ENCODE data around the gene PICK1.

Gene PICK1

GRCh38 chr22:38023045-38023444 lies 34.2 kb upstream of the PICK1 start:
- no peaks in the 10 kb centered on the region for H3K27me3 ChIP-seq (ENCODE audit: control insufficient read depth, insufficient read depth, low read length)
- no peak overlapping the region for H3K4me3 ChIP-seq (ENCODE audit: low read depth, low read length)

GRCh38 chr22:38025514-38025913 lies 31.7 kb upstream of the PICK1 start:
- Histone ChIP-seq H3K4me1 (ENCODE audit: control insufficient read depth, insufficient read depth, low read length) (no peaks in the 10 kb centered on the region), H3K27me3 (ENCODE audit: control insufficient read depth, insufficient read depth, low read length) (no peaks in the 10 kb centered on the region), H3K9me3 (ENCODE audit: control insufficient read depth, insufficient read depth, low read length) (no peaks in the 10 kb centered on the region), H3K4me3 (ENCODE audit: low read depth, low read length) (no peak overlapping the region), H3K36me3 (ENCODE audit: control insufficient read depth, insufficient read depth, low read length) (no peaks in the 10 kb centered on the region), H3K9ac (ENCODE audit: low read depth, low read length) (no peak overlapping the region)

More at GRCh38 chr22:38023045-38023444, 34.2 kb upstream of the PICK1 start:
- no peak overlapping the region for H3K9ac ChIP-seq (ENCODE audit: low read depth, low read length)
- no peaks in the 10 kb centered on the region for H3K9me3 ChIP-seq (ENCODE audit: control insufficient read depth, insufficient read depth, low read length)
- H3K36me3 ChIP-seq (ENCODE audit: control insufficient read depth, insufficient read depth, low read length), result no peaks in the 10 kb centered on the region
- no peaks in the 10 kb centered on the region for H3K4me1 ChIP-seq (ENCODE audit: control insufficient read depth, insufficient read depth, low read length)

- no peaks in the 10 kb centered on the region for H3K36me3 ChIP-seq (ENCODE audit: control insufficient read depth, insufficient read depth, low read length)
- H3K9ac ChIP-seq (ENCODE audit: low read depth, low read length), result no peak overlapping the region
- no peaks in the 10 kb centered on the region for H3K9me3 ChIP-seq (ENCODE audit: control insufficient read depth, insufficient read depth, low read length)
- H3K4me3 ChIP-seq (ENCODE audit: low read depth, low read length), result no peak overlapping the region
- H3K27me3 ChIP-seq (ENCODE audit: control insufficient read depth, insufficient read depth, low read length), result no peaks in the 10 kb centered on the region
- H3K4me1 ChIP-seq (ENCODE audit: control insufficient read depth, insufficient read depth, low read length), result no peaks in the 10 kb centered on the region
Observed at GRCh38 chr22:38026130-38027111, 30.8 kb upstream of the PICK1 start.

- Histone ChIP-seq H3K27me3 (ENCODE audit: control insufficient read depth, insufficient read depth, low read length) (no peaks in the 10 kb centered on the region), H3K9ac (ENCODE audit: low read depth, low read length) (no peak overlapping the region), H3K4me3 (ENCODE audit: low read depth, low read length) (no peak overlapping the region), H3K36me3 (ENCODE audit: control insufficient read depth, insufficient read depth, low read length) (no peaks in the 10 kb centered on the region), H3K9me3 (ENCODE audit: control insufficient read depth, insufficient read depth, low read length) (no peaks in the 10 kb centered on the region), H3K4me1 (ENCODE audit: control insufficient read depth, insufficient read depth, low read length) (no peaks in the 10 kb centered on the region)
Observed at GRCh38 chr22:38027487-38027886, 29.7 kb upstream of the PICK1 start.

GRCh38 chr22:38028344-38029130 lies 28.7 kb upstream of the PICK1 start:
- no peak overlapping the region for H3K9ac ChIP-seq (ENCODE audit: low read depth, low read length)
- H3K4me1 ChIP-seq (ENCODE audit: control insufficient read depth, insufficient read depth, low read length), result no peaks in the 10 kb centered on the region
- H3K27me3 ChIP-seq (ENCODE audit: control insufficient read depth, insufficient read depth, low read length), result no peaks in the 10 kb centered on the region
- H3K9me3 ChIP-seq (ENCODE audit: control insufficient read depth, insufficient read depth, low read length), result no peaks in the 10 kb centered on the region
- no peak overlapping the region for H3K4me3 ChIP-seq (ENCODE audit: low read depth, low read length)
- no peaks in the 10 kb centered on the region for H3K36me3 ChIP-seq (ENCODE audit: control insufficient read depth, insufficient read depth, low read length)

GRCh38 chr22:38029370-38029769 lies 27.8 kb upstream of the PICK1 start:
- Histone ChIP-seq H3K9ac (ENCODE audit: low read depth, low read length) (no peak overlapping the region), H3K4me3 (ENCODE audit: low read depth, low read length) (no peak overlapping the region), H3K4me1 (ENCODE audit: control insufficient read depth, insufficient read depth, low read length) (peaks cover 2% of the 10 kb centered on the region), H3K27me3 (ENCODE audit: control insufficient read depth, insufficient read depth, low read length) (no peaks in the 10 kb centered on the region), H3K36me3 (ENCODE audit: control insufficient read depth, insufficient read depth, low read length) (no peaks in the 10 kb centered on the region), H3K9me3 (ENCODE audit: control insufficient read depth, insufficient read depth, low read length) (no peaks in the 10 kb centered on the region)

GRCh38 chr22:38029901-38030300 lies 27.3 kb upstream of the PICK1 start:
- no peaks in the 10 kb centered on the region for H3K9me3 ChIP-seq (ENCODE audit: control insufficient read depth, insufficient read depth, low read length)
- H3K9ac ChIP-seq (ENCODE audit: low read depth, low read length), result no peak overlapping the region
- no peaks in the 10 kb centered on the region for H3K36me3 ChIP-seq (ENCODE audit: control insufficient read depth, insufficient read depth, low read length)
- no peaks in the 10 kb centered on the region for H3K27me3 ChIP-seq (ENCODE audit: control insufficient read depth, insufficient read depth, low read length)
- no peak overlapping the region for H3K4me3 ChIP-seq (ENCODE audit: low read depth, low read length)
- peaks cover 5% of the 10 kb centered on the region for H3K4me1 ChIP-seq (ENCODE audit: control insufficient read depth, insufficient read depth, low read length)

GRCh38 chr22:38030311-38031133 lies 26.7 kb upstream of the PICK1 start:
- Histone ChIP-seq H3K4me3 (ENCODE audit: low read depth, low read length) (no peak overlapping the region), H3K36me3 (ENCODE audit: control insufficient read depth, insufficient read depth, low read length) (no peaks in the 10 kb centered on the region), H3K27me3 (ENCODE audit: control insufficient read depth, insufficient read depth, low read length) (no peaks in the 10 kb centered on the region), H3K4me1 (ENCODE audit: control insufficient read depth, insufficient read depth, low read length) (peaks cover 8% of the 10 kb centered on the region), H3K9me3 (ENCODE audit: control insufficient read depth, insufficient read depth, low read length) (no peaks in the 10 kb centered on the region), H3K9ac (ENCODE audit: low read depth, low read length) (no peak overlapping the region)

GRCh38 chr22:38031491-38031890 lies 25.7 kb upstream of the PICK1 start:
- no peak overlapping the region for H3K9ac ChIP-seq (ENCODE audit: low read depth, low read length)
- peaks cover 8% of the 10 kb centered on the region for H3K4me1 ChIP-seq (ENCODE audit: control insufficient read depth, insufficient read depth, low read length)
- no peaks in the 10 kb centered on the region for H3K36me3 ChIP-seq (ENCODE audit: control insufficient read depth, insufficient read depth, low read length)
- H3K4me3 ChIP-seq (ENCODE audit: low read depth, low read length), result no peak overlapping the region
- no peaks in the 10 kb centered on the region for H3K9me3 ChIP-seq (ENCODE audit: control insufficient read depth, insufficient read depth, low read length)
- no peaks in the 10 kb centered on the region for H3K27me3 ChIP-seq (ENCODE audit: control insufficient read depth, insufficient read depth, low read length)

- Histone ChIP-seq H3K27me3 (ENCODE audit: control insufficient read depth, insufficient read depth, low read length) (no peaks in the 10 kb centered on the region), H3K4me1 (ENCODE audit: control insufficient read depth, insufficient read depth, low read length) (peaks cover 10% of the 10 kb centered on the region), H3K9me3 (ENCODE audit: control insufficient read depth, insufficient read depth, low read length) (no peaks in the 10 kb centered on the region), H3K9ac (ENCODE audit: low read depth, low read length) (no peak overlapping the region), H3K4me3 (ENCODE audit: low read depth, low read length) (no peak overlapping the region), H3K36me3 (ENCODE audit: control insufficient read depth, insufficient read depth, low read length) (no peaks in the 10 kb centered on the region)
Observed at GRCh38 chr22:38032681-38033521, 24.3 kb upstream of the PICK1 start.
